Choroid plexus epithelial cell (primary cell): ENCODE data around the gene NSUN4.
A peak's percentile ranks its signal among the peaks of the same experiment; 100 is the strongest.
"Not testable (repeated sequence)": the region's sequence is repeated elsewhere in the genome, so short reads cannot be mapped to it uniquely, and the experiment has no call there.

Experiments
- DNase-seq: peaks from one replicate; pipeline ENCODE4 v3.0.0-alpha.2; 2010; ENCODE audit warnings: low read depth
- H3K4me3 ChIP-seq: 2 replicates; pipeline ENCODE4 v1.5.1; 2011; ENCODE audit warnings: low read depth, mild to moderate bottlenecking, control low read depth, low read length, moderate library complexity
- CTCF ChIP-seq: conservative IDR thresholded peaks from 2 replicates; pipeline ENCODE4 v1.5.1; 2011; ENCODE audit warnings: low read depth, mild to moderate bottlenecking, control low read depth, inconsistent platforms, low read length, moderate library complexity

Gene NSUN4

GRCh38 chr1:46362158-46362557 is 21.6 kb downstream of the NSUN4 start:
- no peak for DNase-seq
- H3K4me3 ChIP-seq, result no peak overlapping the region
- no peak for TF ChIP-seq CTCF

GRCh38 chr1:46363121-46363520 is 22.5 kb downstream of the NSUN4 start:
- no peak for TF ChIP-seq CTCF
- DNase-seq, result no peak
- no peak overlapping the region for H3K4me3 ChIP-seq

GRCh38 chr1:46364612-46365011 is 24.0 kb downstream of the NSUN4 start:
- no peak for TF ChIP-seq CTCF
- DNase-seq, result no peak
- no peak overlapping the region for H3K4me3 ChIP-seq

- not testable (repeated sequence) for DNase-seq, H3K4me3 ChIP-seq
Measured at GRCh38 chr1:46365796-46366195, 25.2 kb downstream of the NSUN4 start.

- TF ChIP-seq CTCF, result no peak
- DNase-seq, result no peak
- H3K4me3 ChIP-seq, result no peak overlapping the region
Measured at GRCh38 chr1:46367072-46367471, 26.5 kb downstream of the NSUN4 start.

GRCh38 chr1:46367701-46368100 is 27.1 kb downstream of the NSUN4 start:
- not testable (repeated sequence) for DNase-seq, H3K4me3 ChIP-seq

- H3K4me3 ChIP-seq, result no peak overlapping the region
- no peak for TF ChIP-seq CTCF
- no peak for DNase-seq
Measured at GRCh38 chr1:46368791-46369190, 28.2 kb downstream of the NSUN4 start.

GRCh38 chr1:46369542-46370213 is 29.1 kb downstream of the NSUN4 start:
- no peak for TF ChIP-seq CTCF
- peak; percentile 27 for DNase-seq
- no peak overlapping the region for H3K4me3 ChIP-seq
